ENCODE measurements around the gene BSDC1. TPM values are rescaled to one million over a fixed set of nuclear protein-coding genes. Genes with fewer than 3 reads are reported as not detected.

Gene BSDC1
- total and polyA plus RNA-seq, 10 of the 15 experiments (the other 5 are each of a cell fraction or from before 2014, with no cell fraction given), result 3.0 to 39.7 (median 22.8) TPM

DNA sequence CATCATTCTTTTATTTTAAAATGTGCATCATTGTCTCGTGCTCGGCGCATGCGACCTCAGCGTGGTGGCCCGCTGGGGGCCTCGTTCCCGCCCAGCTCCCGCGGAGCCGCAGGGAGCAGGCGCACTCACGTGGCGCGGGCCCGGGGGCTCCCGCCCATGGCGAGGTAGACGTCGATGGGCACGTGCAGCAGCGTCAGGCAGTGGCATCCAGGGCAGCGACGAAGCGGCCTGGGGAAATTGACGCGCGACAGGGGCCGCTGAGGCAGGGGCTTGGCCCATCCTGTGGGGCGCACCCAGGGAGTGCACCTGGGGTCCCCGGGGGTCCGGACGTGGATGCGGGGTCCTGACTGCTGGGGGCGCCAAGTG is 33.0 kb downstream of the BSDC1 start:
- in situ Hi-C loops (cut with MboI) (no loop called here), intact Hi-C loops (cut with micrococcal nuclease; ENCODE audit: unreplicated experiment) (no loop called here)
- no peak for ATAC-seq
- 86% methylated on average over 21 of the region's 35 CpGs for WGBS (ENCODE audit: insufficient coverage, insufficient replicate concordance, low lambda C conversion rate, missing lambda C conversion rate)
- H3K79me2 ChIP-seq (ENCODE audit: control insufficient read depth, insufficient read depth, low read length), result no peaks in the 10 kb centered on the region
- H3K4me3 ChIP-seq, result no peak overlapping the region
- no peak overlapping the region for H3K27ac ChIP-seq (ENCODE audit: control insufficient read depth, insufficient read depth)
- BruUV-seq (replicated peaks), result no TSS peak
- no peak for DNase-seq (ENCODE audit: low read depth, low spot score)
- H3K4me1 ChIP-seq (ENCODE audit: control insufficient read depth, insufficient read depth, low read length), result peaks cover 7% of the 10 kb centered on the region
- H3K4me2 ChIP-seq (ENCODE audit: control insufficient read depth, insufficient read depth), result no peak overlapping the region
- SMC1A ChIA-PET (ENCODE audit: uncharacterized antibody, unreplicated experiment), result no interaction called here
- no peak for FAIRE-seq
- H3K36me3 ChIP-seq (ENCODE audit: control insufficient read depth in 2 of 2, insufficient read depth in 2 of 2, low read length in 1 of 2), result no peaks in the 10 kb centered on the region
- CTCF ChIA-PET, result no interaction called here
- RAD21 ChIA-PET (ENCODE audit: unreplicated experiment), result no interaction called here
- TF ChIP-seq BHLHE40 (IDR thresholded peaks at IDR 0.05; ENCODE audit: borderline replicate concordance in 1 of 2, low read depth in 2 of 2, low read length in 1 of 2) (peak in 1 of 2 experiments; percentile 30; a peak in 1 of 4 replicates), POLR2A (IDR thresholded peaks at IDR 0.05; ENCODE audit: low read depth, low read length) (peak; percentile 43; the same call in 1 of the 2 replicates), BMI1 (IDR thresholded peaks at IDR 0.05; ENCODE audit: borderline replicate concordance) (no peak)
- no peak overlapping the region for H2AFZ ChIP-seq (ENCODE audit: control insufficient read depth, low read depth, low read length)
- H3K9me3 ChIP-seq (replicated peaks; ENCODE audit: control insufficient read depth, insufficient read depth, low read length), result no peaks in the 10 kb centered on the region
- H3K9ac ChIP-seq (ENCODE audit: control insufficient read depth, insufficient read depth, low read length), result no peak overlapping the region
- H4K20me1 ChIP-seq (ENCODE audit: control insufficient read depth, insufficient read depth), result no peaks in the 10 kb centered on the region
- POLR2A ChIA-PET, result no interaction called here
- H3K27me3 ChIP-seq (replicated peaks in 1 of 2; ENCODE audit: control insufficient read depth in 2 of 2, insufficient read depth in 2 of 2, low read length in 1 of 2), result no peaks in the 10 kb centered on the region

DNA sequence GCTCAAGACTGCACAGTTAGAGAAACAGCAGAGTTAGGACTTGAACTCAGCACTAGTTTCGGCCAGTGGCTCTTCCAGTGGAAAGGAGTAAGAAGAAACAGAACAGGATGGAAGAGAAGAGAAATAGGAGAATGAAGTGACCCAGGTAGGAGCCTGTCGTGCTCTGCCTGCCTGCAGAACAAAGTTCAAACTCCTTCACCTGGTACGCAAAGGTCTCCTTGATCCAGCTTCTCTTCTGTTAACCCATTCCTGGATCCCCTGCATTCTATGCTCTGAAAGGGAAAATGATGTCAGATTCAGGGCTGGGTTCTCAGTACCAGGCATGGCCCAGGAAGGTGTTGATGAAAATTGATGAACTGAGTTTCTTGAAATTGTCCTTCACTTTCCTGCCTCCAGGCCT is 35.8 kb downstream of the BSDC1 start:
- CTCF ChIA-PET, result interaction anchor here (1.2 to 1.3 kb wide), 2 partner anchors 14 to 143 kb away, joined by 5 to 8 read pairs; no protein-coding TSS in a partner anchor
- H3K4me1 ChIP-seq (ENCODE audit: control insufficient read depth, insufficient read depth, low read length), result peaks cover 8% of the 10 kb centered on the region
- SMC1A ChIA-PET (ENCODE audit: uncharacterized antibody, unreplicated experiment), result no interaction called here
- no peak for ATAC-seq
- H3K9ac ChIP-seq (ENCODE audit: control insufficient read depth, insufficient read depth, low read length), result no peak overlapping the region
- POLR2A ChIA-PET, result no interaction called here
- H3K9me3 ChIP-seq (replicated peaks; ENCODE audit: control insufficient read depth, insufficient read depth, low read length), result no peaks in the 10 kb centered on the region
- H3K36me3 ChIP-seq (ENCODE audit: control insufficient read depth in 2 of 2, insufficient read depth in 2 of 2, low read length in 1 of 2), result no peaks in the 10 kb centered on the region
- H3K27ac ChIP-seq (ENCODE audit: control insufficient read depth, insufficient read depth), result no peak overlapping the region
- H3K79me2 ChIP-seq (ENCODE audit: control insufficient read depth, insufficient read depth, low read length), result no peaks in the 10 kb centered on the region
- RAD21 ChIA-PET (ENCODE audit: unreplicated experiment), result interaction anchor here (2.2 kb wide), 1 partner anchor 22 kb away, joined by 13 read pairs; the partner anchor contains the start of gene MARCKSL1
- no peak for DNase-seq (ENCODE audit: low read depth, low spot score)
- in situ Hi-C loops (cut with MboI) (no loop called here), intact Hi-C loops (cut with micrococcal nuclease; ENCODE audit: unreplicated experiment) (no loop called here)
- no TSS peak for BruUV-seq (replicated peaks)
- H3K27me3 ChIP-seq (replicated peaks in 1 of 2; ENCODE audit: control insufficient read depth in 2 of 2, insufficient read depth in 2 of 2, low read length in 1 of 2), result no peaks in the 10 kb centered on the region
- H3K4me3 ChIP-seq, result no peak overlapping the region
- H3K4me2 ChIP-seq (ENCODE audit: control insufficient read depth, insufficient read depth), result no peak overlapping the region
- H4K20me1 ChIP-seq (ENCODE audit: control insufficient read depth, insufficient read depth), result no peaks in the 10 kb centered on the region
- peak; percentile 18 for FAIRE-seq
- H2AFZ ChIP-seq (ENCODE audit: control insufficient read depth, low read depth, low read length), result no peak overlapping the region
- WGBS (ENCODE audit: insufficient coverage, insufficient replicate concordance, low lambda C conversion rate, missing lambda C conversion rate), result 95% methylated on average over 3 of the region's 3 CpGs
- TF ChIP-seq SPI1 (IDR thresholded peaks at IDR 0.05; ENCODE audit: borderline replicate concordance, insufficient read depth, low read depth, low read length) (no peak), SP1 (IDR thresholded peaks at IDR 0.05; ENCODE audit: low read depth, low read length) (no peak), KDM1A (IDR thresholded peaks at IDR 0.05; ENCODE audit: borderline replicate concordance) (no peak), SUZ12 (IDR thresholded peaks at IDR 0.05; ENCODE audit: unreplicated experiment) (no peak), CBFB (IDR thresholded peaks at IDR 0.05; ENCODE audit: low read depth) (no peak), MTA3 (IDR thresholded peaks at IDR 0.05; ENCODE audit: borderline replicate concordance, low read length) (no peak), EED (IDR thresholded peaks at IDR 0.05; ENCODE audit: low read depth) (no peak), ZZZ3 (IDR thresholded peaks at IDR 0.05; ENCODE audit: control insufficient read depth, insufficient read length, low read depth) (no peak), MTA2 (IDR thresholded peaks at IDR 0.05; ENCODE audit: low read depth) (no peak), DPF2 (IDR thresholded peaks at IDR 0.05) (no peak), HDAC2 (IDR thresholded peaks at IDR 0.05) (no peak)
- TF ChIP-seq, protein P1, sequence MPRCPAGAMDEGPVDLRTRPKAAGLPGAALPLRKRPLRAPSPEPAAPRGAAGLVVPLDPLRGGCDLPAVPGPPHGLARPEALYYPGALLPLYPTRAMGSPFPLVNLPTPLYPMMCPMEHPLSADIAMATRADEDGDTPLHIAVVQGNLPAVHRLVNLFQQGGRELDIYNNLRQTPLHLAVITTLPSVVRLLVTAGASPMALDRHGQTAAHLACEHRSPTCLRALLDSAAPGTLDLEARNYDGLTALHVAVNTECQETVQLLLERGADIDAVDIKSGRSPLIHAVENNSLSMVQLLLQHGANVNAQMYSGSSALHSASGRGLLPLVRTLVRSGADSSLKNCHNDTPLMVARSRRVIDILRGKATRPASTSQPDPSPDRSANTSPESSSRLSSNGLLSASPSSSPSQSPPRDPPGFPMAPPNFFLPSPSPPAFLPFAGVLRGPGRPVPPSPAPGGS (IDR thresholded peaks at IDR 0.05; ENCODE audit: borderline replicate concordance, insufficient read depth, low read depth, low read length, poor library complexity, severe bottlenecking), result no peak
- TF ChIP-seq, protein P2, sequence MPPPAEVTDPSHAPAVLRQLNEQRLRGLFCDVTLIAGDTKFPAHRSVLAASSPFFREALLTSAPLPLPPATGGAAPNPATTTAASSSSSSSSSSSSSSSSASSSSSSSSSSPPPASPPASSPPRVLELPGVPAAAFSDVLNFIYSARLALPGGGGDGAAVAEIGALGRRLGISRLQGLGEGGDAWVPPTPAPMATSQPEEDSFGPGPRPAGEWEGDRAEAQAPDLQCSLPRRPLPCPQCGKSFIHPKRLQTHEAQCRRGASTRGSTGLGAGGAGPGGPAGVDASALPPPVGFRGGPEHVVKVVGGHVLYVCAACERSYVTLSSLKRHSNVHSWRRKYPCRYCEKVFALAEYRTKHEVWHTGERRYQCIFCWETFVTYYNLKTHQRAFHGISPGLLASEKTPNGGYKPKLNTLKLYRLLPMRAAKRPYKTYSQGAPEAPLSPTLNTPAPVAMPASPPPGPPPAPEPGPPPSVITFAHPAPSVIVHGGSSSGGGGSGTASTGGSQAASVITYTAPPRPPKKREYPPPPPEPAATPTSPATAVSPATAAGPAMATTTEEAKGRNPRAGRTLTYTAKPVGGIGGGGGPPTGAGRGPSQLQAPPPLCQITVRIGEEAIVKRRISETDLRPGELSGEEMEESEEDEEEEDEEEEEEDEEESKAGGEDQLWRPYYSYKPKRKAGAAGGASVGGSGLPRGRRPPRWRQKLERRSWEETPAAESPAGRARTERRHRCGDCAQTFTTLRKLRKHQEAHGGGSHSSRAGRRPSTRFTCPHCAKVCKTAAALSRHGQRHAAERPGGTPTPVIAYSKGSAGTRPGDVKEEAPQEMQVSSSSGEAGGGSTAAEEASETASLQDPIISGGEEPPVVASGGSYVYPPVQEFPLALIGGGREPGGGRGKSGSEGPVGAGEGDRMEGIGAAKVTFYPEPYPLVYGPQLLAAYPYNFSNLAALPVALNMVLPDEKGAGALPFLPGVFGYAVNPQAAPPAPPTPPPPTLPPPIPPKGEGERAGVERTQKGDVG (CRISPR knock-in tag; IDR thresholded peaks at IDR 0.05), result no peak

Measured in GM12878 (cell line).